HEK293 (cell line): ENCODE measurements around the gene ICAM3.
A peak's percentile ranks its signal among the peaks of the same experiment; 100 is the strongest.

Experiments
- CTCF ChIA-PET: fragments of 350-600 bp; formaldehyde crosslinking; extraction: SDS; loops from one replicate; lab custom pipeline; 2021; ENCODE audit warnings: antibody characterized with exemption; lab: Yijun Ruan, JAX
- POLR2A ChIA-PET: fragments of 300-600 bp; formaldehyde crosslinking; extraction: SDS; loops from one replicate; lab custom pipeline; 2020; ENCODE audit warnings: antibody characterized with exemption, inconsistent platforms; lab: Yijun Ruan, JAX
- H3K27ac ChIP-seq: fragments of 200-500 bp; sonication (Bioruptor generic); 2 replicates; pipeline ENCODE4 v1.5.1; 2014; ENCODE audit warnings: low read depth, low read length, control low read depth, inconsistent platforms; ENCODE audit errors: extremely low read depth
- H3K36me3 ChIP-seq, 2 experiments: fragments of 200-500 bp in 1 of 2; sonication (Bioruptor generic) in 1 of 2; 1 replicate in 1 of 2; 2 replicates in 1 of 2; pipeline ENCODE4 v1.5.1; 2014 to 2017; ENCODE audit warnings: inconsistent platforms in 2 of 2, low read length in 2 of 2; ENCODE audit not compliant: control insufficient read depth in 2 of 2, insufficient read depth in 1 of 2
- H3K4me1 ChIP-seq: fragments of 200-500 bp; sonication (Bioruptor generic); 2 replicates; pipeline ENCODE4 v1.5.1; 2014; ENCODE audit warnings: mild to moderate bottlenecking, low read length, inconsistent platforms; ENCODE audit not compliant: control insufficient read depth, insufficient read depth
- H3K4me3 ChIP-seq: 2 replicates; pipeline ENCODE4 v1.5.1; 2011; ENCODE audit warnings: low read depth, mild to moderate bottlenecking, control low read depth, low read length, moderate library complexity
- H3K9me3 ChIP-seq: fragments of 200-500 bp; sonication (Bioruptor generic); 2 replicates; pipeline ENCODE4 v1.5.1; 2014; ENCODE audit warnings: low read depth, low read length, inconsistent platforms; ENCODE audit not compliant: control insufficient read depth, insufficient read depth
- BCL11A ChIP-seq: fragments of 450-650 bp; formaldehyde crosslinking; IDR thresholded peaks from 2 replicates; pipeline ENCODE4 v1.5.1; 2016; ENCODE audit warnings: low read depth, missing biosample characterization, missing genetic modification characterization
- EGR2 ChIP-seq: fragments of 450-650 bp; formaldehyde crosslinking; IDR thresholded peaks from 2 replicates; pipeline ENCODE4 v1.5.1; 2016; ENCODE audit warnings: low read depth, missing biosample characterization, missing genetic modification characterization
- GLI2 ChIP-seq: fragments of 450-650 bp; formaldehyde crosslinking; IDR thresholded peaks from 2 replicates; pipeline ENCODE4; 2017; ENCODE audit warnings: missing biosample characterization, missing genetic modification characterization, low read depth, borderline replicate concordance
- KLF1 ChIP-seq: fragments of 450-650 bp; formaldehyde crosslinking; IDR thresholded peaks from 2 replicates; pipeline ENCODE4 v1.5.1; 2016; ENCODE audit warnings: missing biosample characterization, missing genetic modification characterization
- KLF10 ChIP-seq: fragments of 450-650 bp; IDR thresholded peaks from 2 replicates; pipeline ENCODE4 v1.5.1; 2018; ENCODE audit warnings: missing biosample characterization, mild to moderate bottlenecking, missing genetic modification characterization
- KLF8 ChIP-seq: fragments of 450-650 bp; formaldehyde crosslinking; IDR thresholded peaks from 2 replicates; pipeline ENCODE4 v1.5.1; 2016; ENCODE audit warnings: missing biosample characterization, missing genetic modification characterization
- KLF9 ChIP-seq: fragments of 450-650 bp; formaldehyde crosslinking; IDR thresholded peaks from 2 replicates; pipeline ENCODE4 v1.5.1; 2016; ENCODE audit warnings: missing biosample characterization, missing genetic modification characterization, low read depth
- SP2 ChIP-seq: fragments of 450-650 bp; formaldehyde crosslinking; IDR thresholded peaks from 2 replicates; pipeline ENCODE4 v1.5.1; 2016; ENCODE audit warnings: missing biosample characterization, missing genetic modification characterization
- SP3 ChIP-seq: fragments of 450-650 bp; formaldehyde crosslinking; IDR thresholded peaks from 2 replicates; pipeline ENCODE4 v1.5.1; 2016; ENCODE audit warnings: missing biosample characterization, missing genetic modification characterization
- TCF7L2 ChIP-seq: IDR thresholded peaks from 2 replicates; pipeline ENCODE4 v1.6.1; 2011; ENCODE audit warnings: low read depth, mild to moderate bottlenecking, inconsistent platforms, low read length, moderate library complexity, borderline replicate concordance
- ZBTB26 ChIP-seq: fragments of 450-650 bp; formaldehyde crosslinking; optimal IDR thresholded peaks from 2 replicates; pipeline ENCODE3; 2016; ENCODE audit warnings: missing biosample characterization, mild to moderate bottlenecking, missing genetic modification characterization
- ZBTB8A ChIP-seq: fragments of 450-650 bp; formaldehyde crosslinking; IDR thresholded peaks from 2 replicates; pipeline ENCODE4 v1.5.1; 2016; ENCODE audit warnings: missing biosample characterization, missing genetic modification characterization
- ZFHX2 ChIP-seq: fragments of 450-650 bp; formaldehyde crosslinking; conservative IDR thresholded peaks from 2 replicates; pipeline ENCODE4 v1.5.1; 2016; ENCODE audit warnings: missing biosample characterization, missing genetic modification characterization
- ZFP37 ChIP-seq: fragments of 450-650 bp; formaldehyde crosslinking; IDR thresholded peaks from 2 replicates; pipeline ENCODE4 v1.5.1; 2016; ENCODE audit warnings: missing biosample characterization, missing genetic modification characterization
- ZNF138 ChIP-seq: fragments of 450-650 bp; formaldehyde crosslinking; IDR thresholded peaks from 2 replicates; pipeline ENCODE4 v1.5.1; 2016; ENCODE audit warnings: missing biosample characterization, missing genetic modification characterization, borderline replicate concordance
- ZNF140 ChIP-seq: fragments of 450-650 bp; formaldehyde crosslinking; IDR thresholded peaks from 2 replicates; pipeline ENCODE4 v1.5.1; 2016; ENCODE audit warnings: missing biosample characterization, missing genetic modification characterization
- ZNF174 ChIP-seq: fragments of 450-650 bp; formaldehyde crosslinking; IDR thresholded peaks from 2 replicates; pipeline ENCODE4 v1.5.0; 2017; ENCODE audit warnings: missing biosample characterization, mild to moderate bottlenecking, missing genetic modification characterization
- ZNF350 ChIP-seq: fragments of 450-650 bp; formaldehyde crosslinking; IDR thresholded peaks from 2 replicates; pipeline ENCODE4 v1.5.0; 2017; ENCODE audit warnings: missing biosample characterization, mild to moderate bottlenecking, missing genetic modification characterization
- ZNF529 ChIP-seq: fragments of 450-650 bp; formaldehyde crosslinking; IDR thresholded peaks from 2 replicates; pipeline ENCODE4 v1.5.1; 2017; ENCODE audit warnings: missing genetic modification characterization, missing biosample characterization; ENCODE audit not compliant: insufficient replicate concordance
- ZNF558 ChIP-seq: fragments of 450-650 bp; formaldehyde crosslinking; IDR thresholded peaks from 2 replicates; pipeline ENCODE4 v1.5.1; 2016; ENCODE audit warnings: missing biosample characterization, missing genetic modification characterization
- ZNF610 ChIP-seq: fragments of 450-650 bp; formaldehyde crosslinking; IDR thresholded peaks from 2 replicates; pipeline ENCODE4 v1.5.1; 2016; ENCODE audit warnings: missing biosample characterization, missing genetic modification characterization, borderline replicate concordance
- ZNF677 ChIP-seq: fragments of 450-650 bp; IDR thresholded peaks from 2 replicates; pipeline ENCODE4 v1.5.0; 2018; ENCODE audit warnings: missing biosample characterization, mild to moderate bottlenecking, missing genetic modification characterization, moderate library complexity
- ZNF692 ChIP-seq: fragments of 450-650 bp; formaldehyde crosslinking; IDR thresholded peaks from 2 replicates; pipeline ENCODE4 v1.5.1; 2016; ENCODE audit warnings: missing biosample characterization, missing genetic modification characterization
- ZNF704 ChIP-seq: fragments of 450-650 bp; formaldehyde crosslinking; IDR thresholded peaks from 2 replicates; pipeline ENCODE4 v1.5.1; 2016; ENCODE audit warnings: missing biosample characterization, missing genetic modification characterization
- ZNF707 ChIP-seq: fragments of 450-650 bp; formaldehyde crosslinking; IDR thresholded peaks from 2 replicates; pipeline ENCODE4 v1.5.1; 2016; ENCODE audit warnings: missing biosample characterization, missing genetic modification characterization
- ZSCAN5A ChIP-seq: fragments of 450-650 bp; formaldehyde crosslinking; IDR thresholded peaks from 2 replicates; pipeline ENCODE4 v1.5.1; 2016; ENCODE audit warnings: missing biosample characterization, missing genetic modification characterization
- TF ChIP-seq, protein P1 (sequence below): fragments of 450-650 bp; formaldehyde crosslinking; IDR thresholded peaks from 2 replicates; pipeline ENCODE4 v1.5.1; 2017; ENCODE audit warnings: missing biosample characterization, mild to moderate bottlenecking, missing genetic modification characterization, moderate library complexity

ICAM3 gene

DNA sequence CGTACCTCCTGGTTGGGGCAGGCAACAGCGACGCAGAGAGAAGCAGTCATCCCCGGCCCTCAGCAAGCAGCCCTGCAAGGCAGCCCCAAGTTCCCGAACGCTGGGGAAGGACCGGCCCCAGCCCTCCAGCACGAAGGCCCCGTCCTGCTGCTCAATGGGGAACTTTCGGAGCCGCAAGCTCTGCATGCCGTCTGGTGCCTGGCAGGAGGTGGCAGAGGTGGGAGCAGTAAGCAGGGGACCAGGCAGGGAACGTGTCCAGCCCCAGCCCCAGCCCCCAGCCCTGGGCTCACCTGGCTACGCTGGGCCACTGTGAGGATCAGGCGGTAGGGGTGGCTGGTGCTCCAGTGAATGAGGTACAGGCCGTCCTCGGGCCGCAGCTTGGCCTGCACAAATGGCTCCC lies 22.8 kb upstream of the ICAM3 start (continued):
- no peak for TF ChIP-seq ZBTB26 (tag by site-specific recombination)
- TF ChIP-seq ZFP37 = no peak
- no peak for TF ChIP-seq ZNF174 (tag by site-specific recombination)
- TF ChIP-seq BCL11A (tag by site-specific recombination) = no peak
- TF ChIP-seq TCF7L2 = no peak
- no peak for TF ChIP-seq ZSCAN5A
- no peak for TF ChIP-seq ZNF140 (tag by site-specific recombination)
- no peak for TF ChIP-seq ZNF677 (tag by site-specific recombination)
- TF ChIP-seq, protein P1, sequence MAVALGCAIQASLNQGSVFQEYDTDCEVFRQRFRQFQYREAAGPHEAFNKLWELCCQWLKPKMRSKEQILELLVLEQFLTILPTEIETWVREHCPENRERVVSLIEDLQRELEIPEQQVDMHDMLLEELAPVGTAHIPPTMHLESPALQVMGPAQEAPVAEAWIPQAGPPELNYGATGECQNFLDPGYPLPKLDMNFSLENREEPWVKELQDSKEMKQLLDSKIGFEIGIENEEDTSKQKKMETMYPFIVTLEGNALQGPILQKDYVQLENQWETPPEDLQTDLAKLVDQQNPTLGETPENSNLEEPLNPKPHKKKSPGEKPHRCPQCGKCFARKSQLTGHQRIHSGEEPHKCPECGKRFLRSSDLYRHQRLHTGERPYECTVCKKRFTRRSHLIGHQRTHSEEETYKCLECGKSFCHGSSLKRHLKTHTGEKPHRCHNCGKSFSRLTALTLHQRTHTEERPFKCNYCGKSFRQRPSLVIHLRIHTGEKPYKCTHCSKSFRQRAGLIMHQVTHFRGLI (tag by site-specific recombination) = no peak
- no peak for TF ChIP-seq ZNF707 (tag by site-specific recombination)
- no peak for TF ChIP-seq GLI2 (tag by site-specific recombination)

DNA sequence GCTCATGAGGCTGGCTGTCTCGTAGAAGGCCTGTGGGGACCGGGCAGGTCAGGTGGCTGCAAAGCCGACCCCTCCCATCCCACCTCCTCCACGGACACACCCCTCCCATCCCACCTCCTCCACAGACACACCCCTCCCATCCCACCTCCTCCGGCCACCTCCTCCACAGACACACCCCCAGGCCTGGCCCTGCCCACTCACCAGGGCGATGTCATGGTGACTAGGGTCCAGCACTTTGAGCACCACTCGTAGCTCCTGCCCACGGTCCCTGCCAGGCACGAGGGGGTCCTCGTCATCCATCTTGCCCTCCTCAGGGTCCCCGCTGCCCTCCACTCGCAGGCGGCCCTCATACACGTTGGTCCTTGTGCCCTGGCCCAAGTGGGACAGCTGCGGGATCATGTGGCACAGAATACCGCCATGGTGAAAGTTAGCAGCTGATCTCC lies 22.2 kb upstream of the ICAM3 start:
- H3K9me3 ChIP-seq = no peaks in the 10 kb centered on the region
- H3K4me1 ChIP-seq = no peaks in the 10 kb centered on the region
- peaks cover 16 to 80% of the 10 kb centered on the region in 2 experiments; a peak in 2 of 3 replicates for H3K36me3 ChIP-seq
- ChIA-PET POLR2A (interaction anchor here (0.6 kb wide), 1 partner anchor 28 kb away, joined by 5 read pairs; no protein-coding TSS in a partner anchor), CTCF (no interaction called here)
- H3K27ac ChIP-seq = no peak overlapping the region
- no peak overlapping the region for H3K4me3 ChIP-seq
- TF ChIP-seq ZNF529 = no peak
- TF ChIP-seq ZNF704 (tag by site-specific recombination) = no peak
- TF ChIP-seq ZNF350 = no peak
- no peak for TF ChIP-seq ZNF558
- peak; percentile 44; the same call in 1 of the 2 replicates for TF ChIP-seq SP3 (tag by site-specific recombination)
- TF ChIP-seq KLF1 (tag by site-specific recombination) = peak; percentile 81; the same call in 1 of the 2 replicates
- peak; percentile 82 for TF ChIP-seq KLF10 (tag by site-specific recombination)
- TF ChIP-seq ZNF610 (tag by site-specific recombination) = no peak
- TF ChIP-seq, protein P1 (tag by site-specific recombination) = no peak
- peak; percentile 15; the same call in 1 of the 2 replicates for TF ChIP-seq SP2 (tag by site-specific recombination)
- TF ChIP-seq ZNF692 (tag by site-specific recombination) = 0 out of 2 replicates have a peak, but pooled peaks have one; percentile 6
- TF ChIP-seq KLF8 = 0 out of 2 replicates have a peak, but pooled peaks have one; percentile 16
- TF ChIP-seq EGR2 (tag by site-specific recombination) = peak; percentile 98
- TF ChIP-seq ZBTB8A = no peak
- TF ChIP-seq ZNF138 (tag by site-specific recombination) = no peak
- peak; percentile 99 for TF ChIP-seq ZFHX2
- peak; percentile 81 for TF ChIP-seq KLF9 (tag by site-specific recombination)
